ENCODE measurements around the gene PDXK.

- TF ChIP-seq SIRT6 (IDR thresholded peaks at IDR 0.05; ENCODE audit: low read length): no peak
- no peak for TF ChIP-seq YY1 (IDR thresholded peaks at IDR 0.05; ENCODE audit: low read depth, low read length)
These were observed 1.6 kb upstream of the PDXK start for GRCh38 chr21:43717166-43717853.

Measured in H1 (cell line).